Neural progenitor cell (in vitro differentiated cells): Measurements from ENCODE around the gene GPR173. TPM values are rescaled to one million over a fixed set of nuclear protein-coding genes. Genes with fewer than 3 reads are reported as not detected.

Experiments used
- DNase-seq: peaks from one replicate; pipeline ENCODE4 v3.0.0-alpha.2; 2016; ENCODE audit warnings: low spot score
- H2AFZ ChIP-seq: fragments of 200-600 bp; sonication (generic); replicated peaks from 2 replicates; pipeline ENCODE4 v1.6.1; 2016; ENCODE audit warnings: antibody characterized with exemption
- H3F3A ChIP-seq: fragments of 200-600 bp; sonication (generic); 2 replicates; pipeline ENCODE4 v1.6.1; 2016; ENCODE audit warnings: antibody characterized with exemption, low read depth
- H3K27ac ChIP-seq: fragments of 200-600 bp; sonication (generic); 2 replicates; pipeline ENCODE4 v1.5.1; 2016; ENCODE audit warnings: mild to moderate bottlenecking
- H3K27me3 ChIP-seq: fragments of 200-600 bp; sonication (generic); 2 replicates; pipeline ENCODE4 v1.6.1; 2016; ENCODE audit warnings: mild to moderate bottlenecking, moderate library complexity
- H3K36me3 ChIP-seq: fragments of 200-600 bp; sonication (generic); 2 replicates; pipeline ENCODE4 v1.5.1; 2016
- H3K4me1 ChIP-seq: fragments of 200-600 bp; sonication (generic); 2 replicates; pipeline ENCODE4 v1.6.1; 2016; ENCODE audit warnings: mixed run types
- H3K4me2 ChIP-seq: fragments of 200-600 bp; sonication (generic); 2 replicates; pipeline ENCODE4 v1.6.1; 2016
- H3K4me3 ChIP-seq: fragments of 200-600 bp; sonication (generic); 2 replicates; pipeline ENCODE4 v1.5.1; 2016
- H3K79me2 ChIP-seq: fragments of 200-600 bp; sonication (generic); 2 replicates; pipeline ENCODE4 v1.6.1; 2016; ENCODE audit warnings: low read depth
- H3K9ac ChIP-seq: fragments of 200-600 bp; sonication (generic); 2 replicates; pipeline ENCODE4 v1.6.1; 2016
- H3K9me3 ChIP-seq: fragments of 200-600 bp; sonication (generic); 2 replicates; pipeline ENCODE4 v1.5.1; 2016; ENCODE audit warnings: low read depth
- H4K20me1 ChIP-seq: fragments of 200-600 bp; sonication (generic); 2 replicates; pipeline ENCODE4 v1.6.1; 2016; ENCODE audit warnings: low read depth
- H3K27ac Mint-ChIP-seq: 3 replicates; pipeline ENCODE4 v1.8.0; 2021; ENCODE audit warnings: mixed read lengths
- H3K27me3 Mint-ChIP-seq: 2 replicates; pipeline ENCODE4 v1.8.0; 2022; ENCODE audit warnings: low read depth, mild to moderate bottlenecking, inconsistent platforms, moderate library complexity, mixed read lengths; ENCODE audit not compliant: insufficient read depth
- H3K36me3 Mint-ChIP-seq: 3 replicates; pipeline ENCODE4 v1.8.0; 2021; ENCODE audit warnings: mixed read lengths
- H3K4me1 Mint-ChIP-seq: 3 replicates; pipeline ENCODE4 v1.8.0; 2021; ENCODE audit warnings: mixed read lengths
- H3K4me3 Mint-ChIP-seq: 3 replicates; pipeline ENCODE4 v1.8.0; 2021; ENCODE audit warnings: mild to moderate bottlenecking, moderate library complexity, mixed read lengths
- H3K9me3 Mint-ChIP-seq: 3 replicates; pipeline ENCODE4 v1.8.0; 2020; ENCODE audit warnings: mixed read lengths
- EZH2 ChIP-seq: fragments of 200-600 bp; sonication (generic); IDR thresholded peaks from 2 replicates; pipeline ENCODE4 v1.6.1; 2017; ENCODE audit warnings: antibody characterized with exemption, mild to moderate bottlenecking, moderate library complexity
- EZH2phosphoT487 ChIP-seq: fragments of 200-600 bp; sonication (generic); IDR thresholded peaks from 2 replicates; pipeline ENCODE4 v1.6.1; 2017; ENCODE audit warnings: antibody characterized with exemption
- total RNA-seq: library from RNA; depleted of rRNA; stranded (reverse); fragments of >200 nt; gene quantifications from 2 replicates; pipeline ENCODE4 v1.2.3, GENCODE V29; 2015; ENCODE audit warnings: low replicate concordance
- TF ChIP-seq, protein P1 (sequence below): fragments of 200-600 bp; sonication (generic); IDR thresholded peaks from 2 replicates; pipeline ENCODE4 v1.5.1; 2017; ENCODE audit warnings: antibody characterized with exemption, mild to moderate bottlenecking

The GPR173 gene
- total RNA-seq, 1 donor from 2014 or later = 6.3 TPM

DNA sequence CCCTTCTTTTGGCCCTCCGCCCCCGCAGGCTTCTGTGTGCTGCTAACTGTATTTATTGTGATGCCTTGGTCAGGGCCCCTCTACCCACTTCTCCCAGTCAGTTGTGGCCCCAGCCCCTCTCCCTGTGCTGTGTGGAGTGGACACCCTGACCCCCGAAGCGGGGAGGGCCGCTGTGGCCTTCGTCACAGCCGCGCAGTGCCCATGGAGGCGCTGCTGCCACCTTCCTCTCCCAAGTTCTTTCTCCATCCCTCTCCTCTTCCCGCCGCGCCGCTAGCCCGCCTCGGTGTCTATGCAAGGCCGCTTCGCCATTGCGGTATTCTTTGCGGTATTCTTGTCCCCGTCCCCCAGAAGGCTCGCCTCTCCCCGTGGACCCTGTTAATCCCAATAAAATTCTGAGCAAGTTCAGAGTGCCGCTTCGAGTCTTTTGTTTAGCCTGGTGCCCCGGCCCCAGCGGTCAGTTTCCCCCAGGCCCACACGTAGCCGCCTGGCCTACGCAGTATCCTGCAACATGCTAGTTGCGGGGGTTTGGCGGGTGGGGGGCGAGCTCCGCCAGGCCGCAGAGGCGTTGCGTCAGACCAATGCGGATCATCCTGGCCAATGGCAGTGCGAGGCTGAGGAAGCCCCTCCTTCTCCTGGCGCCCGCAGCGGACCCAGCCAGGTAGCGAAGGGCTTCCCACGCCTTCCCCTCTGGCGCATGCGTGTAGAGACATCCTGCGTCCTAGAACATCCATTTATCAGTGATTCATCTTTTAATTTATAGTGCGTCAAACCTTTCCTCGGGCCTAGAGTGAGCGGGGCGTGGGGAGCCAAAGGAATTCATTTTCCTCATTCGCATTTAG lies 39.8 kb downstream of the GPR173 start:
- Mint-ChIP-seq H3K27ac (peak overlapping the region; percentile 38), H3K9me3 (peaks cover 9% of the 10 kb centered on the region), H3K4me3 (peak overlapping the region; percentile 83), H3K4me1 (peaks cover 10% of the 10 kb centered on the region), H3K36me3 (peaks cover 10% of the 10 kb centered on the region), H3K27me3 (peaks cover 4% of the 10 kb centered on the region)
- Histone ChIP-seq H4K20me1 (peaks cover 20% of the 10 kb centered on the region), H3K27me3 (no peaks in the 10 kb centered on the region), H2AFZ (peak overlapping the region; percentile 61), H3K27ac (no peak overlapping the region), H3F3A (peaks cover 20% of the 10 kb centered on the region), H3K9me3 (no peaks in the 10 kb centered on the region), H3K4me1 (no peaks in the 10 kb centered on the region), H3K36me3 (peaks cover 3% of the 10 kb centered on the region), H3K9ac (no peak overlapping the region), H3K4me2 (peak overlapping the region; percentile 75), H3K79me2 (peaks cover 14% of the 10 kb centered on the region), H3K4me3 (peak overlapping the region; percentile 61)
- DNase-seq = peak; percentile 89
- TF ChIP-seq, protein P1, sequence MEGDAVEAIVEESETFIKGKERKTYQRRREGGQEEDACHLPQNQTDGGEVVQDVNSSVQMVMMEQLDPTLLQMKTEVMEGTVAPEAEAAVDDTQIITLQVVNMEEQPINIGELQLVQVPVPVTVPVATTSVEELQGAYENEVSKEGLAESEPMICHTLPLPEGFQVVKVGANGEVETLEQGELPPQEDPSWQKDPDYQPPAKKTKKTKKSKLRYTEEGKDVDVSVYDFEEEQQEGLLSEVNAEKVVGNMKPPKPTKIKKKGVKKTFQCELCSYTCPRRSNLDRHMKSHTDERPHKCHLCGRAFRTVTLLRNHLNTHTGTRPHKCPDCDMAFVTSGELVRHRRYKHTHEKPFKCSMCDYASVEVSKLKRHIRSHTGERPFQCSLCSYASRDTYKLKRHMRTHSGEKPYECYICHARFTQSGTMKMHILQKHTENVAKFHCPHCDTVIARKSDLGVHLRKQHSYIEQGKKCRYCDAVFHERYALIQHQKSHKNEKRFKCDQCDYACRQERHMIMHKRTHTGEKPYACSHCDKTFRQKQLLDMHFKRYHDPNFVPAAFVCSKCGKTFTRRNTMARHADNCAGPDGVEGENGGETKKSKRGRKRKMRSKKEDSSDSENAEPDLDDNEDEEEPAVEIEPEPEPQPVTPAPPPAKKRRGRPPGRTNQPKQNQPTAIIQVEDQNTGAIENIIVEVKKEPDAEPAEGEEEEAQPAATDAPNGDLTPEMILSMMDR = no peak
- TF ChIP-seq EZH2 (no peak), EZH2phosphoT487 (no peak)

DNA sequence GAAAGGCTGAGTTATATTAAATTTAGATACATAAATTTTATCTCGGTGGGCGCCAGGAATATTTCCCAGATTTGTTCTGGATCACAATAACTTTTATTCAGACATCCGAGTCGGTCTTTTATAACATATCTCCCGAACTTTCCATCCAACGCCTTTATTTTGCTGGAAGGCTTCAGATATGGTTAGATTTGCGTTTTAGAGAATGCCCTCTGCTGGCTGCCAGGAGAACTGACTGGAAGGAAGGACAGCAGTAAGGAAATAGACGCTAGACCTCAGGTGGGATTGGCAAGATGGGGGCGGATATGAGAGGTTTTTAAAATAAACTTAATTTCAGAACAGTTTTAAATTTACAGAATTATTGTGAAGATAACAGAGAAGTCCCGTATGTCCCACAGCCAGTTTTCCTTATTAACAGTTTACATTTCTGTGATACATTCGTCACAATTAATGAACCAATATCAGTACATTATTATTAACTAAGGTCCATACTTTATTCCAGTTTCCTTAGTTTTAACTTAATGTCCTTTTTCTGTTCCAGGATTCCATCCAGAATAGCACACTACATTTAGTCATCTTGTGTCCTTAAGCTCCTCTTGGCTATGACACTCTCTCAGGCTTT lies 40.7 kb downstream of the GPR173 start:
- no peaks in the 10 kb centered on the region for H3K9me3 ChIP-seq
- peaks cover 23% of the 10 kb centered on the region for H3F3A ChIP-seq
- H3K27ac ChIP-seq = no peak overlapping the region
- peaks cover 4% of the 10 kb centered on the region for H3K79me2 ChIP-seq
- peak overlapping the region; percentile 61 for H2AFZ ChIP-seq
- Mint-ChIP-seq H3K4me3 (peak overlapping the region; percentile 83), H3K4me1 (peaks cover 6% of the 10 kb centered on the region), H3K9me3 (peaks cover 4% of the 10 kb centered on the region), H3K27me3 (peaks cover 2% of the 10 kb centered on the region), H3K27ac (no peak overlapping the region), H3K36me3 (peaks cover 8% of the 10 kb centered on the region)
- no peaks in the 10 kb centered on the region for H3K27me3 ChIP-seq
- H4K20me1 ChIP-seq = peaks cover 11% of the 10 kb centered on the region
- peaks cover 3% of the 10 kb centered on the region for H3K36me3 ChIP-seq
- H3K9ac ChIP-seq = no peak overlapping the region
- peak; percentile 52 for DNase-seq
- H3K4me3 ChIP-seq = peak overlapping the region; percentile 61
- no peaks in the 10 kb centered on the region for H3K4me1 ChIP-seq
- H3K4me2 ChIP-seq = peak overlapping the region; percentile 75
- TF ChIP-seq, protein P1 = peak; percentile 75
- TF ChIP-seq EZH2phosphoT487 (no peak), EZH2 (no peak)

GRCh38 chrX:53089925-53090324 lies 41.3 kb downstream of the GPR173 start:
- Histone ChIP-seq H3K79me2 (peaks cover 5% of the 10 kb centered on the region), H3K9ac (no peak overlapping the region), H3K36me3 (peaks cover 3% of the 10 kb centered on the region), H3K9me3 (no peaks in the 10 kb centered on the region), H4K20me1 (peaks cover 7% of the 10 kb centered on the region), H3K4me3 (no peak overlapping the region), H3K27ac (no peak overlapping the region), H3F3A (peaks cover 23% of the 10 kb centered on the region), H3K4me1 (no peaks in the 10 kb centered on the region), H3K4me2 (no peak overlapping the region), H2AFZ (no peak overlapping the region), H3K27me3 (no peaks in the 10 kb centered on the region)
- H3K27ac Mint-ChIP-seq = no peak overlapping the region
- DNase-seq = no peak
- H3K27me3 Mint-ChIP-seq = peaks cover 2% of the 10 kb centered on the region
- TF ChIP-seq EZH2phosphoT487 (no peak), EZH2 (no peak)
- TF ChIP-seq, protein P1 = no peak
- H3K36me3 Mint-ChIP-seq = peaks cover 7% of the 10 kb centered on the region
- H3K4me1 Mint-ChIP-seq = peaks cover 8% of the 10 kb centered on the region
- peaks cover 4% of the 10 kb centered on the region for H3K9me3 Mint-ChIP-seq
- H3K4me3 Mint-ChIP-seq = no peak overlapping the region
